Mesodermal cell (in vitro differentiated cells): ENCODE results near the gene INPP5F.

Experiments used
- H3K27ac ChIP-seq: 2 replicates; pipeline ENCODE4 v1.7.0; 2013; ENCODE audit warnings: mild to moderate bottlenecking, low read depth, low read length, moderate library complexity; ENCODE audit not compliant: severe bottlenecking
- H3K36me3 ChIP-seq: 2 replicates; pipeline ENCODE4 v1.7.1; 2013; ENCODE audit warnings: mild to moderate bottlenecking, low read length, moderate library complexity; ENCODE audit not compliant: control insufficient read depth, insufficient read depth
- H3K4me1 ChIP-seq: one replicate; pipeline ENCODE4 v1.7.1; 2013; ENCODE audit warnings: mild to moderate bottlenecking, low read length; ENCODE audit not compliant: insufficient read depth, control insufficient read depth, poor library complexity, severe bottlenecking
- H3K4me3 ChIP-seq: 2 replicates; pipeline ENCODE4 v1.7.0; 2013; ENCODE audit warnings: low read length, control low read depth, mild to moderate bottlenecking; ENCODE audit not compliant: insufficient read depth, poor library complexity, severe bottlenecking; ENCODE audit errors: extremely low read depth
- H3K9me3 ChIP-seq: 2 replicates; pipeline ENCODE4 v1.7.1; 2013; ENCODE audit warnings: mild to moderate bottlenecking, low read length, moderate library complexity; ENCODE audit not compliant: control insufficient read depth
- WGBS, 2 experiments: methylation state at CpG; one replicate each; pipeline ENCODE4 v1.1.5; 2013; ENCODE audit warnings: missing lambda C conversion rate in 2 of 2; ENCODE audit not compliant: insufficient coverage in 2 of 2; 5-methylcytosine and 5-hydroxymethylcytosine counted together

The INPP5F gene

DNA sequence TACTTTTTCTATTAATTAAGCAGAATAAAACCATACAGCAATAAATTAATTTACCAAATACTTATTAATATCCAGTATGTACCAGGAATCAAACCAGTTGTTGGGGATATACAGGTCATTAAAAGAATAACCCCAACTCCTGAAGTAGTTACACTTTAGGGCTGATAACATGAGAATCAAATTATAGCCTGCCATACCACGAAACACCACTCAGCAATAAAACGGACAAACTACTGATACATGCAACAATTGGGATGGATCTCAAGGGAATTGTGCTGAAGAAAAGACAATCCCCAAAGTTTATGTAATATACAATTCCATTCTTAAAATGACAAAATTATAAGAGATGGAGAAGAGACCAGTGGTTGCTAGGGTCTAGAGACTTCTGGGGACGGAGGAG lies 124.1 kb downstream of the INPP5F start:
- H3K4me1 ChIP-seq: peaks cover 17% of the 10 kb centered on the region
- H3K9me3 ChIP-seq: no peaks in the 10 kb centered on the region
- 91% methylated on average over 1 of the region's 3 CpGs; no CpG with 5 or more reads in 1 of the 2 experiments for WGBS, 2 experiments
- H3K36me3 ChIP-seq: peaks cover 88% of the 10 kb centered on the region
- H3K27ac ChIP-seq: peak overlapping the region; percentile 95
- H3K4me3 ChIP-seq: no peak overlapping the region

DNA sequence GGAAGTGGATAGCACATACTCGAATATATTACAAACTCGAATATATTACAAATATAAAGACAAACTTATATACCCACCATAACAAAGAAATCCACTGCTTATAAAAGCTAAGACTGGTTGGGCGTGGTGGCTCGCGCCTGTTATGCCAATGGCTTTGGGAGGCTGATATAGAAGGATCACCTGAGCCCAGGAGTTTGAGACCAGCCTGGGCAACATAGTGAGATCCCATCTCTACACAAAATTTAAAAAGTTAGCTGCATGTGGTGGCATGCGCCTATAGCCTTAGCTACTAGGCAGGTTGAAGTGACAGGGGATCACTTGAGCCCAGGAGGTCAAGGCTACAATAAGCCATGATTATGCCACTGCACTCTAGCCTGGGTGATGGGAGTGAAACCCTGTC lies 126.4 kb downstream of the INPP5F start:
- H3K9me3 ChIP-seq: no peaks in the 10 kb centered on the region
- no peak overlapping the region for H3K4me3 ChIP-seq
- no peak overlapping the region for H3K27ac ChIP-seq
- H3K4me1 ChIP-seq: peaks cover 17% of the 10 kb centered on the region
- H3K36me3 ChIP-seq: peaks cover 89% of the 10 kb centered on the region
- no CpG with 5 or more reads among the region's 6 CpGs for WGBS, 2 experiments

DNA sequence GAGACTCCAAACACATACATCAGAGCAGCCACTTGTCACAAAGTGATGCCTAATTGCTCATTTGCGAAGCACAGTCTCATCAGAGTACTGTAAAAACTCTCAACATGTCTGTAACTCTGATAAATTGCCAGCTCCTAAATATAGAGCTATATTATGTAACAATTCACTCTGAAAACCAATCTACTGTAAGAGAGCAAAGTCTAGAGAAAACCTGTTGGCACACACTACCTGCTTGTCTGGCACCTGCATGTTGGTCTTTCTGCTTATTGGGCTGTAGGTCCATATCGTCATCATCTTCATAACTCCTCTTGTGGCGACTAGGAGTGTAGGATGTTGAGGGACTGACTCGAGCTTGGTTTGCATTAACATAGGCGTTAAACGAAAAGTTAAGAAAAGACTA lies 127.0 kb downstream of the INPP5F start:
- no peaks in the 10 kb centered on the region for H3K9me3 ChIP-seq
- no peak overlapping the region for H3K27ac ChIP-seq
- 100% methylated on average over 1 to 2 of the region's 6 CpGs for WGBS, 2 experiments
- H3K36me3 ChIP-seq: peaks cover 89% of the 10 kb centered on the region
- no peak overlapping the region for H3K4me3 ChIP-seq
- peaks cover 17% of the 10 kb centered on the region for H3K4me1 ChIP-seq

DNA sequence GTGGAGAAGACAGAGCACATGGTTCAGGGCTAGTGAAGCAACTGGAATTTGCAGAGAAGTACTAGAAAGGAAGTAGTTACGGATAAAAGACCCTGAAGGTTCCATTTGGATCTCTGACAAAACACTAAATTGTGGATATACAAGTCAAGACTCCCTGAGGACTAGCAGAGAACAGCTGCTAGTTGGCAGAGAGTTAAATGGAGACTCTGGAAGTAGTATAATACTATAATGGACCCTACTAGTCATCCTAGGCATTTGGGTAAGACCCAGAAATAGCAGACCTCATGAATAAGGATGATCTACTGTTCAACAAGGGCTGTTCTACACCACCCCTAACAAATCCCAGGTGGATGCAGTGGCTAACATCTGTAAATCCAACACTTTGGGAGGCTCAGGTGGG lies 127.7 kb downstream of the INPP5F start:
- Histone ChIP-seq H3K9me3 (no peaks in the 10 kb centered on the region), H3K4me3 (no peak overlapping the region), H3K27ac (no peak overlapping the region), H3K4me1 (peaks cover 14% of the 10 kb centered on the region), H3K36me3 (peaks cover 85% of the 10 kb centered on the region)
- 100% methylated on average over 1 of the region's 1 CpG; no CpG with 5 or more reads in 1 of the 2 experiments for WGBS, 2 experiments

DNA sequence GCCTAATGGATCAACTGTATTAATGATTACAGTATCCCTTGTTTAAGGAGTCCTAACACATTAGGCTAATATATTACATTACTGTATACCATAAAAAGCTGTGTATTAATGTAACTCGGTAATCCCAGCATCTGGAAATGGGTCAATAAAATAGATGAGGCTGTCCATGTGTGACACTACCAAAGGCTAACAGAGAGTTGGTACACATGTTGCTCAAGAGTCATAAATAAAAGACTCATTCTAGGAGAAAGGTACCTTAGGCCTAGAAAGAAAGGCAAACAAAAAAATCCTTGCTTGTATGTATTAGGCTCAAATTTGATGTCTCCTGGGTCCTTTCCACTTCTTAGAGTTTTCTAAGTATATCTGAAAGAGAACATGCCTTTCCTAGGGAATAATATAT lies 132.2 kb downstream of the INPP5F start:
- Histone ChIP-seq H3K4me1 (no peaks in the 10 kb centered on the region), H3K4me3 (no peak overlapping the region), H3K9me3 (no peaks in the 10 kb centered on the region), H3K36me3 (peaks cover 49% of the 10 kb centered on the region), H3K27ac (no peak overlapping the region)
- 100% methylated on average over 1 of the region's 1 CpG; no CpG with 5 or more reads in 1 of the 2 experiments for WGBS, 2 experiments

DNA sequence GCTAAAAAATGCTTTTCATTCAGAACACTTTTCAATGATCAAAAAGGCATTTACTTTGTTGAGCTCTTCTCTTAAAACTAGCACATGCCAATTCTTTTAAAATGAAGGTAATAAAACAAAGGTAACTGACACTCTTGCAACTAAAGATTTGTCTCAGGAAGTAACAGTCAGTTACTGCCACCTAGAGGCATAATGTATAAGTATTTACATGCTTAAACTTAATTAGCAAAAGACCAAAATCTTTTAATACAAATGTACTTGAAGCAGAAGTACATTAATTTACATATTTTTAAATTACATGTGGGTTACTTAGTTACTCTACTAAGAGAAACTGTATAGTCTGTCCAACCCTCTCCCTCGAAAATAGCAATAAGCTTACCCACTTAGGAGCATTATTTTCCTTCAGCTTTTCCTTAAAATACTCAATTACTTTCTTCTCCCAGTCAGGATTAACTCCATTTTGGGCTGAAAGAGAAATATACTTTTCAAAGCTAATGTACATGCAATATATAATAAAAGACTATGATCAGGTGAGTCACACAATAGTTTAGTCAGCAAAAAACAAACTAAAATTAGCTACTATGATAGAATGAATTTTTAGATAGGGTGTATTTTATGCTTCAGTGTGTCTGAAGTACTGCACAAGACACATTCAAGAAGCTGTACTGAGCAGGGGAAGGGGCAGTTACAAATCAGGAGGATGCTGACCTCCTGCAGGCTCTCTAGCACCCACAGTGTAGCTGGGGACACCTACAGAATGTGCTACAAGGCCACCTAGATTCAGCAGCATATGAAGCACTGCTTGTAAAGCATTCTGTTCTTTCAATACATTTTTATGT lies 133.8 kb downstream of the INPP5F start:
- Histone ChIP-seq H3K4me1 (no peaks in the 10 kb centered on the region), H3K27ac (no peak overlapping the region), H3K36me3 (peaks cover 40% of the 10 kb centered on the region), H3K9me3 (peaks cover 7% of the 10 kb centered on the region), H3K4me3 (no peak overlapping the region)
- WGBS, 2 experiments: 56% methylated on average over 1 of the region's 1 CpG; no CpG with 5 or more reads in 1 of the 2 experiments

DNA sequence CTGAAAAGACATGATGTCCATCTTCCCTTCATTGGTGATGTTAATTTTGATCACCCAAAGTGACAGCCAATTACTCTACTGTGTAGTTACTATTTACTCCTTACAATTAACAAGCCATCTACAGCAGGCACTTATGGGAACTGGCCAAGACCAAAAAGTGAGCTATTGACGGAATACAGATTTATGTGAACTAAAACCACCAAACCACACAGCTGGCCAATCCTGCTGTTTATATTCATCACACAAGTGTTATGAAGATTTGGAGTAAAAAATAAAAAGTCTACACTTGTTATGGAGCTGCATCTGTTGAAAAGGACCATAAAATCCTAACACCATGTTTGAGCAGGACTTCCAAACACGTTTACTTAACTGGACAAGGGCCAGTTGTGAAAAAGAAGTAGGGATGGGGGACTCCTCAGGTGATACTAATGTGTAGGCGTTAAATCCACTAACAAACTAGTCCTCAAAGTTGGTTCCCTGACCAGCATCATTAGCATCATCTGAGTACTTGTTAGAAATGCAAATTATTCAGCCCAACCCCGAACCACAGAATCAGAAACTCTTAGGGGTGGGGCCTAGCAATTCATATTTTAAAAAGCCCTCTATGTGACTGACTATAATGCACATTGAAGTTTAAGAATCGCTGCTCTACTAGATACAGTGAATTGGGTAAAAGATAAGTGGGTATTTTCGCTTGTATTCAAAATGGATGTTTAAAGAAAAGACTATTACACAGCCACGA lies 135.2 kb downstream of the INPP5F start:
- H3K27ac ChIP-seq: no peak overlapping the region
- peaks cover 7% of the 10 kb centered on the region for H3K9me3 ChIP-seq
- 29% methylated on average over 1 of the region's 7 CpGs; no CpG with 5 or more reads in 1 of the 2 experiments for WGBS, 2 experiments
- H3K4me3 ChIP-seq: no peak overlapping the region
- peaks cover 39% of the 10 kb centered on the region for H3K36me3 ChIP-seq
- H3K4me1 ChIP-seq: no peaks in the 10 kb centered on the region

DNA sequence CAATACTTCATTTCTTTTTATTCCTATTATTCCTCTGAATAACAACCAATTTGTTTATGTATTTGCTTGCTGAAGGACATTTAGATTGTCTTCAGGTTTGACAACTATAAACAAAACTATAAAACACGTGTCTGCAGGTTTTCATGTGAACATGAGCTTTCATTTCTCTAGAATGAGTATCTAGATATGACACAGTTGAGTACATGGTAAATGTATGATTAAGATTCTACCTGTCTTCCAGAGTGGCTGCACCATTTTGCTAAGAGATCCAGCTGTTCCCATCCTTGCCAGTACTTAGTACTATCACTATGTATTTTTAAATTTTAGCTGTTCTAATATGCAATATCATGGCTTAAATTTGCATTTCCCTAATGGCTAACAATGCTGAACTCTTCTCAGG lies 136.7 kb downstream of the INPP5F start:
- no peak overlapping the region for H3K27ac ChIP-seq
- 100% methylated on average over 1 of the region's 1 CpG; no CpG with 5 or more reads in 1 of the 2 experiments for WGBS, 2 experiments
- no peaks in the 10 kb centered on the region for H3K4me1 ChIP-seq
- peaks cover 7% of the 10 kb centered on the region for H3K9me3 ChIP-seq
- H3K36me3 ChIP-seq: peaks cover 35% of the 10 kb centered on the region
- H3K4me3 ChIP-seq: no peak overlapping the region

DNA sequence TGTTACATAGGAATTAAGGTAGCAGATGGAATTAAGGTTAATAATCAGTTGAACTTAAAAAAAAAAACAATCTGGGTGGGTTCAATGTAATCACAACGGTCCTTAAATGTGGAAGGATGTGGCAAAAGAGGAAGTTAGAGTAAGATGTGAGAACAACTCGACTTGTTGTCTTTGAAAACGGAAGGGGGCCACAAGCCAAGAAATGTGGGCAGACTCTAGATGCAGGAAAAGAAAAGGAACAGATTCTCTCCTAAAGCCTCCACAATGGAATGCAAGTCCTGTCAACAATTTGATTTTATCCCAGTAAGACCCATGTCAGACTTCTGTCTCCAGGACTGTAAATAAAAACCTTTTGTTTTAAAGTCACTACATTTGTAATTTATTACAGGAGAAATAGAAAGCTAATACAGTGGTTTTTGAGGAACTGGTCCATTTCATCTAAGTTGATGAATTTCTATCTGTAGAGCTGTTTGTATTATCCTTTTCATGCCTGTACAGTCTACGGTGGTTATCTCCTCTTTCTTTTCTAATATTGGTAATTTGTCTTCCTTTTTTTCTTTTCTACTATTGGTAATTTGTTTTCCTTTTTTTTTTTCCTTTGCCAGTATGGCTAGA lies 138.2 kb downstream of the INPP5F start:
- no peak overlapping the region for H3K27ac ChIP-seq
- no peak overlapping the region for H3K4me3 ChIP-seq
- peaks cover 39% of the 10 kb centered on the region for H3K36me3 ChIP-seq
- WGBS, 2 experiments: 100% methylated on average over 1 of the region's 4 CpGs; no CpG with 5 or more reads in 1 of the 2 experiments
- no peaks in the 10 kb centered on the region for H3K4me1 ChIP-seq
- H3K9me3 ChIP-seq: peaks cover 7% of the 10 kb centered on the region

DNA sequence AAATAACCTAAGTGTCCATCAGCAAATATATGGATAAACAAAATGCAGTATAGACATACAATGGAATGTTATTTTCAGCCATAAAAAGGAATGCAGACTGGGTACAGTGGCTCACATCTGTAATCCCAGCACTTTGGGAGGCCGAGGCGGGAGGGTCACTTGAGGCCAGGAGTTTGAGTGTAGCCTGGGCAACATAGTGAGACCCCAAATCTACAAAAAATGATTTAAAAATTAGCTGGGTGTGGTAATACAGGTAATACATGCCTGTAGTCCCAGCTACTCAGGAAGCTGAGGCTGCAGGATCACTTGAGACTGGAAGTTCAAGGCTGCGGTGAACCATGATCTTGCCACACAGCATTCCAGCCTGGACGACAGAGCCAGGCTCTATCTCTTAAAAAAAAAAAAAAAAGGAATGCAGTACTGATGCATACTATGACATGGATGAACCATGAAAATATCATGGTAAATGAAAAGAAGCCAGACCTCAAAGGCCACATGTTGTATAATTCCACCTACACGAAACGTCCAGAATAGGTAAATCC lies 139.9 kb downstream of the INPP5F start:
- H3K9me3 ChIP-seq: peaks cover 7% of the 10 kb centered on the region
- H3K4me1 ChIP-seq: peaks cover 2% of the 10 kb centered on the region
- H3K36me3 ChIP-seq: peaks cover 43% of the 10 kb centered on the region
- no peak overlapping the region for H3K4me3 ChIP-seq
- H3K27ac ChIP-seq: no peak overlapping the region
- WGBS, 2 experiments: 96 to 98% methylated on average over 4 to 5 of the region's 6 CpGs
